ENCODE data around the gene HIVEP3.

Gene HIVEP3

GRCh38 chr1:41704196-41704595 is 214.5 kb downstream of the HIVEP3 start:
- no peak for DNase-seq (ENCODE audit: low read depth)
- no peak overlapping the region for H3K4me3 ChIP-seq (ENCODE audit: low read length)
- no peak for TF ChIP-seq CTCF (conservative IDR thresholded peaks at IDR 0.05; ENCODE audit: low read length)

GRCh38 chr1:41702771-41703170 is 216.0 kb downstream of the HIVEP3 start:
- no peak for DNase-seq (ENCODE audit: low read depth)
- no peak for TF ChIP-seq CTCF (conservative IDR thresholded peaks at IDR 0.05; ENCODE audit: low read length)
- no peak overlapping the region for H3K4me3 ChIP-seq (ENCODE audit: low read length)

GRCh38 chr1:41700986-41701535 is 217.7 kb downstream of the HIVEP3 start:
- TF ChIP-seq CTCF (conservative IDR thresholded peaks at IDR 0.05; ENCODE audit: low read length): no peak
- no peak for DNase-seq (ENCODE audit: low read depth)

GRCh38 chr1:41700581-41700980 is 218.1 kb downstream of the HIVEP3 start:
- H3K4me3 ChIP-seq (ENCODE audit: low read length): no peak overlapping the region
- DNase-seq (ENCODE audit: low read depth): no peak
- TF ChIP-seq CTCF (conservative IDR thresholded peaks at IDR 0.05; ENCODE audit: low read length): no peak

More at GRCh38 chr1:41700986-41701535, 217.7 kb downstream of the HIVEP3 start:
- no peak overlapping the region for H3K4me3 ChIP-seq (ENCODE audit: low read length)

GRCh38 chr1:41699861-41700248 is 218.9 kb downstream of the HIVEP3 start:
- DNase-seq (ENCODE audit: low read depth): no peak
- TF ChIP-seq CTCF (conservative IDR thresholded peaks at IDR 0.05; ENCODE audit: low read length): no peak
- no peak overlapping the region for H3K4me3 ChIP-seq (ENCODE audit: low read length)

GRCh38 chr1:41698916-41699860 is 219.5 kb downstream of the HIVEP3 start:
- H3K4me3 ChIP-seq (ENCODE audit: low read length): no peak overlapping the region
- no peak for DNase-seq (ENCODE audit: low read depth)
- TF ChIP-seq CTCF (conservative IDR thresholded peaks at IDR 0.05; ENCODE audit: low read length): no peak

- H3K4me3 ChIP-seq (ENCODE audit: low read length): no peak overlapping the region
- TF ChIP-seq CTCF (conservative IDR thresholded peaks at IDR 0.05; ENCODE audit: low read length): no peak
- DNase-seq (ENCODE audit: low read depth): no peak
These were observed 222.3 kb downstream of the HIVEP3 start for GRCh38 chr1:41696381-41696780.

Data from AG10803 (cell line).